ENCODE measurements around the gene FUBP3.

Gene FUBP3

DNA sequence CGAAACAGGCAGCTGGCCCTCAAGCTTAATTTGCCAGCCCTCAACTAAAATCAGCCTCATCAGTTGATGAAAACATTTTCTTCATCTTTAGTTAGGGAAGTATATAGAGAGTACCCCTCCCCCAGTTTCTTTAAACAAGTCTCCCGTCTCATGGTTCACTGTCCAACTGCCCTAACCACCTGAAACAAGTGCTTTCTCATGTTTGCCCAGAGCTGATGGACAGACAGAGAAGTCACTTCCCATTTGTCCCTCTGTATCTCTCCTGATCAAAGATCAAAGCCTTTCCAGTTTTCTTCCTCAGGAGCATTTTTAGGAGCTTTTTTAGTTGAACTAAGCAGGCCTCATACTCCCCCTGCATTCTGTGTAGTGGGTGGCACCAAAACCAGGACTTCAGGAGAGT, 21.7 kb downstream of the FUBP3 start:
- no peak for FAIRE-seq
- DNase-seq (ENCODE audit: extremely low spot score, insufficient read length, low read depth) = no peak

DNA sequence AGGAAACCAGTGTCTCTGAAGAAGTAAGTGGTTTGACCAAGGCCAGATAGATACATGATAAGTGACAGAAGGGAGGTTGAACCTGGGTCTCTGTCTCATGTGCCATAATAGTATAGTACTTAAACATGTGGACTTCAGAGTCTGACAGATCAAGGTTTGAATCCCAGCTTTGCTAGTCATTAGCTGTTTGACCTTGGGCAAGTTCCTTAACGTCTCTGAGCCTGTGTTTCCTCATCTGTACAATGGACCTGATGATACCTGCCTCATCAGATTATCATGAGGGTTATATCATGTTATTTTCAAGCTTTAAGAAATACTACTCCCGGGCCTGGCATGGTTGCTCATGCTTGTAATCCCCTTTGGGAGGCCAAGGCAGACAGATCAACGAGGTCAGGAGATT, 24.9 kb downstream of the FUBP3 start:
- DNase-seq (ENCODE audit: extremely low spot score, insufficient read length, low read depth) (no peak), FAIRE-seq (no peak)

DNA sequence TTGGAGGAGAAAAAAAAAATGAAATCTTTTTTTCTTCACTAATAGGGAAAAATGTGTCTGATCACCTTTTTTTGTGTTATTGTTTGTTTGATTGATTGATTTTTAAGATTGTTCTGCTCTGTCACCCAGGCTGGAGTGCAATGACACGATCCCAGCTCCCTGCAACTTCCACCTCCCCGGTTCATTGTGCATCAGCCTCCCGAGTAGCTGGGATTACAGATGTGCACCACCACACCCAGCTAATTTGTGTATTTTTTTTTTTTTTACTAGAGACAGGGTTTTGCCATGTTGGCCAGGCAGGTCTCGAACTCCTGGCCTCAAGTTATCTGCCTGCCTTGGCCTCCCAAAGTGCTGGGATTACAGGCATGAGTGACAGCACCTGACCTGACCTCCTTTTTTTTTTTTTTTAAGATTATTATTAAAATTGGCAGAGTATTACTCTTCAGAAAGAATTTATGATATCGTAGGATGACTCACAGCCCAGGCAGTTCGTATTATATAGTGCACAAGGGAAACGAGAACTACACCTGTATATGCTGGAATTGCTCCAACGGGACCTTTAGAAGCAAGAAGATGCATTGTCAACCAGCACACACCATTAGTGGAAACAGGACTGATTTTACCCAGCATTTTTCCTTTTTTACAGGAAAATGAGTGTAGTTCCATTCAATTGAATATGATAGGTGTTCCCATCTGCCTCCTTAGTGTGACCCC, 27.7 kb downstream of the FUBP3 start:
- FAIRE-seq = no peak
- DNase-seq (ENCODE audit: extremely low spot score, insufficient read length, low read depth) = no peak

DNA sequence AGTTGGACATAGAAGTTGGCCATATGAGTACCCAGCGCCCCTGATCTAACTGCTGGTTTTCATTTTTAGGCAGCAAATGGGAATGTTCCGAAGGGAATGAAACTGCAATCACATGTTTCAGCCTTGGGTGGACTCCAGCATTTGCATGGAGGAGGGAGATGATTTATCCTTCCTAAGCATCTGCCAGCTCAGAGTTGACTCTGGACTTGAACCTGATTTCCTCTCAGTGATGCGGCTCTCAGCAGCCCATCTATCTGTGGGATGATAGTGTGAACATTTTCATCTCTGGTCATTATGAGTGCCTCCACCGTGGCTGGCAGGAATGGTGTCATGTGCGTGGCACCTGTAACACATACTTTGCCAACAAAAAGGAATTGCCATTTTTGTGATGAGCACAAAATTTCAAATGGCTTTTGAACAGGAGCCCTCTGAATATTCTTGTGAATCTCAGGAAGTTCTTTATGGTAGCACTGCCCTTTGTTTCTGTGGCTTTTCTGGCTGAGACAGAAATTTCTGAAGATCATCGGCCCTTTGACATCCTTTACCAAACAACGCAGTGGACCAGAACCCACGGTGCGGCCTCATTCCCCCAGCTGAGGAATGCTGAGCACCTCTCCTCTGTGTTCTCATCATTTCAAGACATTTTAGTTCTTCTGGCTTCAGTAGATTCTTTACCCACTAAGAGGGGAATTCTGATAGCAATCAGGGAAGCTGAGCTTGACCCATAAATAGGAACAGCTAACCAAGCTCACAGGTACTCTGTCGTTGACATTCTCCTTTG, 28.5 kb downstream of the FUBP3 start:
- no peak for FAIRE-seq
- DNase-seq (ENCODE audit: extremely low spot score, insufficient read length, low read depth) = no peak

DNA sequence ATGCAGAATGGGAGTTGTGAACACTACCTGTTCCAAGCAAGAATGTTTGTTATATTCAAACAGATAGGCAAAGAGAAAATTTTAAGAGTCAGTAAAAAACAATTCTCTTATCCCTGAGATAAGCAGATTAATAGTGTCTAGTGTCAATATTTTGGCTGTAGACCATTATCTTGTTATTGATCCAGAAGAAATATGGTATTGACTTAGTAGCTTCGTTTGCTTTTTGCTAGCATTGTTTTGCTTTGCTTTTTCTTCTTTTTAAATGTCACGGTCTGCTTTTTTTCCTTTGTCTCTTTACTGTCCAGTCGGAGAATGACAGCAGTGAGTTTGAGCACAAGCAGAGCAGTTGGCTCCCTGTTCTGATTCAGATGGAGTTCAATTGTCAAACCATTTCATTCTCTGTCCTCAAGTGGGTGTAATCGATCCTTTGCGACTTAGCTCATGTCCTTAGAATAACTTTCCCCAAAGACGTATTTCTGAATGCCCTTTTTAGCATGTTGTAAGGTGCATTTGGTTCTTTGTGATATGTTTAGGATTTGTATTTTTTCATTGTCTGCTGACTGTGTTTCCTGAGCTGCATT, 29.3 kb downstream of the FUBP3 start:
- DNase-seq (ENCODE audit: extremely low spot score, insufficient read length, low read depth) = no peak
- no peak for FAIRE-seq

DNA sequence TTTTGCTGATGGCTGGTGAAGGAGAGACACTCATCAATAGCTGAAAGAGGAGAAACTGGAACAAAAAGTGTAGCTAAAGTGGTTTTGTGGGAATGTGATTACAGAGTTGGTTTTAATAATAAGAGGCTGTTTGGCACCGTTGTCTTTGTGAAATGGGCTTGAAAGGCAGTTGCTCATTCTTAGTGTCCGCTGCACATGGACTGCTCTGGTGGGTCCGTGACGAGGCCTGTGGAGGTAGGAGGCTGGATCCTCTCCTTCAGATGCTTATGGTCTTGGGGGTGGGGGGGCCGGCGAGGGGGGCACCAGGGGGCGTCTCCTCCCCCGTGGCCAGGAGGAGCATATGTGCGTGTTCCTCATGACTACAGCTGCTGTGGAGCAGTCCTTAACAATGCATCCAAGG, 29.8 kb downstream of the FUBP3 start:
- FAIRE-seq = no peak
- DNase-seq (ENCODE audit: extremely low spot score, insufficient read length, low read depth) = no peak

DNA sequence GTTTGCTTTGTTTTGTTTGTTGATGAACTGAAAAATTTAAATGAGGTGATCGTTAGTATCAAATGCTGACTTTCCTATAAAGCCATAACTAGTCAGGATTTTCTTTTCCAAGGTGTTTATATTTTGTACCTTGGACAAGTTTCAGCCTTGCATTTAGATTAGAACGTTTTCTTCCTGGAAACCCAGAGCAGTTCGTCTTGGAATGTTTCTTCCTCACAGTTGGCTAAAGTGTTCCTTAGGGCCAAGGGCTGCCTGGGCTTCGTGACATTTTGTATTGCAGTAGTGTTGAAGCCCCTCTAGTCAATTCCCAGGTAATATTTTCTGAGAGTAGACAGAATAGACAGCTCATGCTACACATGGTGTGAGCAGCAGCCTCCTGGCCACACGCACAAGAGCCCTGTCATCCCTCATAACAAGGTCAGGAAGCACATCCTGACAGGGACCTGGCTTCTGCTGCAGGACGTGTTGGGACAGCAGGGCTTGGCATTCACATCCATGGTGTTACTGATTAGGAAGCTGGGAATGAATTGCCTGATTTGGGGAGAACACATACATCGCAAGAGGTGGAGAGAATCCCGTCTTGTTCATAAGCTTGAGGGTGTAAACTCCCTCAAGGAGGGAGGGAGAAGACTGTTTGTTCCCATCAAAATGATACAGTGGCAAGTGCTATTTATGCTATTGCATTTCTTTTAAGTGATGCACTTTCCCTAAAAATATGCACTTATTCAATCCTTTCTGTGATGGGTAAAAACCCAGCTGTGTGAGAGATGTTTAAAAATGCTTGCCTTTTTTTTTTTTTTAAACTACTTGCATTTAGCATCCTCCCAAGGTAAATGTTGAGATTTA, 31.7 kb downstream of the FUBP3 start:
- FAIRE-seq (no peak), DNase-seq (ENCODE audit: extremely low spot score, insufficient read length, low read depth) (no peak)

DNA sequence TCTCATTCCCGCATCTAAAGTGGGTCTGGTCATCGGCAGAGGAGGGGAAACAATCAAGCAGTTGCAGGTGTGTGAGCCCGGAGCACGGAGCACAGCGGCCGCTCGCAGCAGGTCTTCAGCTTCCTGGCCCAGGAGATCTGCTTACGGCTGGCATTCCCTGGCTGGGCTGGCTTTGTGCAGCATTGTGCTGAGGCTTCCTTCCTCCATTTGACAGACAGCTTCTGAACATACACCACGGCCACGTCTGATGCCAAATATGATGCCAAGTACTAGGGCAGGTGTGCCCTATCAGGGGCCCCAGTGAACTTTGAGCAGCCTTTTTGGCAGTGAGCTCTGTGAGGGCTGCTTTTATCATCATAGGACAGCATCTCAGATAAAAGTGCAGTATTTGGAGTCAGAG, 37.1 kb downstream of the FUBP3 start:
- DNase-seq (ENCODE audit: extremely low spot score, insufficient read length, low read depth) (no peak), FAIRE-seq (no peak)

DNA sequence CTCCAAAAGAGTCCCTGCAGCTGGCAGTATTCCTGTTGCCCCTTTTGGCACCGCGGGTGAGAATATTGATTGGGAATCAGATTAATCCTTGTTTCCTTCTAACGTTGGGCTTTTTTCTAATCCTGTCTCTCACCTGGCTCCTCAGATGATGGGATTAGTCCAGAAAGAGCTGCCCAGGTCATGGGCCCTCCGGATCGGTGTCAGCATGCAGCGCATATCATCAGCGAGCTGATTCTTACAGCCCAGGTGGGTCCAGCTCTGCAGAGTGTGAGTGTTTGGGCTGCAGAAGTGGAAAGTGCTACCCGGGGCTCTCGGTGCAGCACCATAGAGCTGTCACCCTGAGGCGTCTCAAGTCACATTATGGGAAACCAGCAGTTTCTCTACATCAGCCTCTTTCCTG, 44.1 kb downstream of the FUBP3 start:
- no peak for FAIRE-seq
- DNase-seq (ENCODE audit: extremely low spot score, insufficient read length, low read depth) = no peak

DNA sequence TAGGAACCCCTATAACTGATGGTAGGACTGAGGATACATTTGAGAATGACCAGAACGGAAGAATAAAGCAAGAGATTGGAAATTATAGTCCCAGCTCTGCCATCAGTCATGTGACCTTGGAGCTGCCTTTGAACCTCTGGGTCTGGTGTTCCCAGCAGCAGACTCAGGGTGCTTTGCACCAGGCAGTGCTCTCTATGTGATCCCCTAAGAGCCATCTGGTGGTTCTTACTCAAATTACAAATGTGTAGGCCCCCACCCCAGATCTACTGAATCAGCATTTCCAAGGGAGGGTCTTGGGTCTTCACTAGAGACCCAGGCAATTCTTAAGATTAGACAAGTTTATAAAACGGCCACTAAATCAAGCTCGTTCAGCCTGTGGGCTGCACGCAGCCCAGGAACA, 44.8 kb downstream of the FUBP3 start:
- FAIRE-seq (no peak), DNase-seq (ENCODE audit: extremely low spot score, insufficient read length, low read depth) (no peak)

DNA sequence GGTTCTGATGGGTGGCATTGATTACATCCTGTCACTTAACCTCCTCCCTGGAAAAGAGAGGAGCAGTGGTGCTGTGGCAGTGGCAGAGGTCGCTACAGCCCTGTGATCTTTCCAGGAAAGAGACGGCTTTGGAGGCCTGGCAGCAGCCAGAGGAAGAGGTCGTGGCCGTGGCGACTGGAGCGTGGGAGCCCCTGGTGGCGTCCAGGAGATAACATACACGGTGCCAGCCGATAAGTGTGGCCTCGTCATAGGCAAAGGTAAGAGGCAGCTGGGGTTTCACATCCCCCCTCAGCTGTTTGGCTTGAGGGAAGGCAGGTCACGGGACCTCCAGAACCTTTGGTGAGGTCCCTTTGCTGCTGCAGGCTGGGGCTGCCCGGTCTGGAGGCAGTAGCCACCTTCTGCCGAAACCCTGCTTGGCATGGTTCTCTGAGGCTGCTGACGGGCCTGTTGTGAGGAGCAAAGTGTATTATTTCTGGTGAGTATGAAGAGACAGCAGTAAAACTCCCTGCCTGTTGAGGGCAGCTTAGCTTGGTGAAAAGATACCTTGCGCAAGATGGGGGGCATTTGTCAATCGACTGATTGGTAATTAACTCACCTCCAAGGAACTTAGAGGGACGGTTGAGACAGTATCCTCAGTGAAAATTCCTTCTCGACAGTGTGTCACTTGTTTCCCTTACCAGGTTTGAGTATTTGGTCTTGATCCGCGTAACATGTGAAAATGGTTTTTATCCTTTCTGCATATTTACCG, 47.0 kb downstream of the FUBP3 start:
- DNase-seq (ENCODE audit: extremely low spot score, insufficient read length, low read depth) = no peak
- FAIRE-seq = no peak

DNA sequence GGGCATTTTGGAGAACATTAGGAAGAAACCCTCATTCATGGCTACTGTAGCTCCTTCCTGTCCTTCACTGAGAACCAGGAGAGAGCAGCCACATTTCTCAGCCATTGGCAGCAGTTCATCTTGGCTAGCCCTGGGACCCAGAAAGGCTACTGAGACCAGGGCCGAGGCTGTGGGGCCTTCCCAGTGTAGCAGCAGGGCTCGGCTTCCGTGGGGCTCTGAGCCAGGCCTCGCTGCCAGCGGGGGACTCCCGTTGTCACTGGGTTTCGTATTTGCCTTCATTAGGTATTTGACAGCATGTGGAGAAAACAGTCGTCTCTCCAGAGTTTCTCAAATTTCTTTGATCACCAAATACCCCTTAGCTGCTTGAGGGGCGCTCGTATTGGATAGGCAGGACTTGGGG, 47.7 kb downstream of the FUBP3 start:
- FAIRE-seq = no peak
- DNase-seq (ENCODE audit: extremely low spot score, insufficient read length, low read depth) = no peak

DNA sequence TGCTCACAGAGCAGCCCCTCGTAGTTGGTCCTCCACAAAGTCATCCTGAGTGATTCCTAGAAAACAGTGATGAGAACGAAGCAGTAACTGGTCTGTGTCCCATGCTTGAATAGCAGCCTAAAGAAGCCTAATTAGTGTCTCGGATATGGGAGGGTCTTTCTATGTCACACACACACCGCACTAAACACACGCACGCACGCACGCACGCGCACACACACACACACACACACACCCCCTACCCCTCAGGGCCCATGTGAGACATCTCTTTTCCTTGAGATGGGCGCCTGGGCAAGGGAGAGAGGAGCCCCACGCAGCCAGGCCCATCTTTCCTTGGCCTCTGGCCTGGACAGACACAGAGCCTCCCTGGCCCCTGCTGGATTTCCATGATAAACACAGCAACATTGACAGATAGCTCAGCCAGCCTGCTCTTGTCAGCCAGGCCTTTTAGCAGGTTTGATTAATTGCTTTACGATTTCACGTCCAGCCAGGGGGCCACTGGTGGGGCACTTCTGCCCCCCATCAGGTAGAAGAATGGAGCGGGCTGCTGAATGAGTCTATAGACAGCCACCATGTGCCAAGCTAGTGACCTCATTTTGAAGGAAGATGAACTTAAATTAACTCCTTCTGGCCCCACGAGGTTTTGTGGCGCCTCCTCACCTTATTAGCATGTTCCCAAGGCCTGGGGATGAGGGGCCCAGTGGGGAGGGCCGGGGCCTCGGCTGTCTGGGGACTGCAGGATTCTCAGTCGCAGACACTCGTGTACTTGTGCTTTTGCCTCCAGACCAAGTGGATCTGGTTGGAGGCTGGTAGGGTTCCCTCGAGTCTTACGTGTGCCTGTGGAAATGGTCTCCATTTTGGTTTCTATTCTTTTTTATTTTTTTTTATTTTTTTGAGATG, 48.8 kb downstream of the FUBP3 start:
- DNase-seq (ENCODE audit: extremely low spot score, insufficient read length, low read depth) (no peak), FAIRE-seq (no peak)

DNA sequence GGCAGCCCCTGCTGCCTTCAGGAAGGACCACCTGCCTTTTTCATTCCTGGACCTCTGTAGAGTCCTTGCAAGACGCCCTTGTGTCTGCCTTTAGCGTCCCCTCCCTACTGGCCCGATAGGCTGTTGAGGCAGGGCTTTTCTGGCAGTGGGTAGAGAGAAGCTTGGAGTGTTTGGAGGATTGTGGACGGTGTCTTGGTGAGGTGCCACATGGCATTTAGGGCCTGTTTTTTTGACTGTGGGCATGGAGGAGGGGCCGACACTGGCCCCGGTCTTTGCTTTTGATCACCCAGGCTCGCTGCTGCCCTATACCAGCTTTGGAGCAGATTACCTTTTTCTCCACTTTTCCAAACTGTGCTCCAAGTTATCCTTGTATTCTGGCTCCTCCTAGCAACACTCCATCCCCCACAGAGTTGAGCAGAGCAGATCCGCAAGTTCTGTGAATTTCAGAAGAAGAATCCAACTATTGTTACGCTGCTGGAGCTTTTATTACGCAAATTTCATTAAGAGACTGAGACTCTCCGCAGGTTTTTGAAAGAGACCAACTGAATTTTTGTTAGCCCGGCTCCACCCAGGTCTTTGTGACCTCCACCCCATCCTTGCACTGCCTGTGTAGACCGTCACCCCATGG, 50.2 kb downstream of the FUBP3 start:
- FAIRE-seq = no peak
- no peak for DNase-seq (ENCODE audit: extremely low spot score, insufficient read length, low read depth)

DNA sequence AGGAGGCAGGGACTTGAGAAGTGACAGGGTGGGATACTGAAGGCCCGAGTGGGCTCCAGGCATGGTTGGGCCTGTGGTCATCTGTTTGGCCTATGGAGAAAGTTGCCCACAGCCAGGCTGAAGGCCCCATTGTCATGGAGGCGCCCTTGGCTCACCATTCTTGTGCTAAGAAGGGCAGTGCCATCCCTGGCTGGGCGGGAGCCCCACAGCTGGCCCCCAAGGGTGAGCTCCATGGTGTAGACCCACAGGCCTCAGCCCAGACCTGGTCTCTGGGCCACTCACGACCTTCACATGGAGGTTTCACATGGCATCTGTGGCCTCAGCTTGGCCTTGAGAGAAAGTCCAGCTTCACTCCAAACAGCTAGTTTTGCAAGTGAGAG, 50.7 kb downstream of the FUBP3 start:
- FAIRE-seq = no peak
- DNase-seq (ENCODE audit: extremely low spot score, insufficient read length, low read depth) = no peak

DNA sequence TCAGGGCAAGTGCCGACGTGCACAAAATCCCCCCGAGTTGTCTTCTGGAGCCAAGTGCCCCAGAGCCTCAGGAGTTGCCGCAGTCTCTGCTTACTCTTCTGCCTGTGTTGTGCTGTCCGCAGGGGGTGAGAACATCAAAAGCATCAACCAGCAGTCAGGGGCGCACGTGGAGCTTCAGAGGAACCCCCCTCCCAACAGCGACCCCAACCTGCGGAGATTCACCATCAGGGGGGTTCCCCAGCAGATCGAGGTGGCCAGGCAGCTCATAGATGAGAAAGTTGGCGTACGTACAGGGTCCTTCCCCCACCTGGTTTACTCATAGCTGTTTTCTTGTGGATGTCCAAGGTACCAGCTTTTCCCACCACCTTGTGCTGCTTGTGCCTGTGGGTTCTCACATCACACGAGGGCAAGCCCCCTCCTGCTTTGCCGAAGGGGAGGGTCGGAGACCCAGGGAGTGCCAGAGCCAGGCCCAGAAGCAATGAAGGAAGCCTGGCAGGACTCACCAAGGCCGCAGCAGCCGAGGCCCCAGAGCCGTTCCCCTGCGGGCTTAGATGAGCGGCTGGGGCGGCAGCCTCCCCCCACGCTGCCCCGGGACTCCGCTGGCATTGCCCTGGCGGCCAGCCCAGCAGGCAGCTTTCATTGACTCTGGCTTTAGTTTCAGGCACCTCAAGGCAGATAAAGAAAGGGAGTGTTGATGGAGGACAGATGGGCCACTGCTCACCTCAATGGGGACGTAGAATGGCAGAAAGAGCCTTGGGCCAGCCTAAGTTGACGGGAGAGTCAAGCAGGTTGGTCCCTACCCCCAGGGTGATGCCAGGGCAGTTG, 51.3 kb downstream of the FUBP3 start:
- no peak for FAIRE-seq
- no peak for DNase-seq (ENCODE audit: extremely low spot score, insufficient read length, low read depth)

DNA sequence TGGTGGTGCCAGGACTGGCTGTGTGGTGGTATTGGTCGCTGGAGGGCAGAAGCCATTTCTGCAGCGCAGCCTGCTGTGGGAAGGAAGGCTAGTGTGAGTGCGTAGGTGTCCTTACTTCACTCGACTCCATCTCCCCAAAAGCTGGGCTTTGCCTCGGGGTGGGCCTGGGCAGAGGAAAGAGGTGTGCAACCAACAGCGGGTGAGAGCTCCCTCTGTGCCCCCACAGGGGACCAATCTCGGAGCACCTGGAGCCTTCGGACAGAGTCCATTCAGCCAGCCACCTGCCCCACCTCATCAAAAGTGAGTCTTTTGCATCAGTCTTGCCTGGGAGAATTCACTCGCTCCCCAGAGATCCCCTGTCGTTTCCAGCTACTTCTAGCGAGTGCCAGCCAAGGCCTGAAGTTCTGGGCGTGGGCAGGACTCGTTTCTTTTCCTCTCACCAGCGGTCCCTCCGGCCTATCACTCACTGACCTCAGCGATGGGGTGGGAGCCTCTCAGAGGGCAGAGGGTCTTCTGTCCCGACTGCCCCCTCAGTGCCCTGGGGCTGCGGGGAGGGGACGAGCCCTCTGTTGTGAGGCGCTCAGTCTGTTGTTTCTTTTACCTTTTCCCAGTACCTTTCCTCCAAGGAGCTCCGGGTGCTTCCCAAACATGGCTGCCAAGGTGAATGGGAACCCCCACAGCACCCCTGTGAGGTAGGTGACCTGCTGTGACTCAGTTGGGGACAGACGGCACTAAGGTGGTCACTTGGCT, 52.1 kb downstream of the FUBP3 start:
- DNase-seq (ENCODE audit: extremely low spot score, insufficient read length, low read depth) = no peak
- FAIRE-seq = no peak
